Measurements from ENCODE around the gene BHLHA15.

BHLHA15 gene

DNA sequence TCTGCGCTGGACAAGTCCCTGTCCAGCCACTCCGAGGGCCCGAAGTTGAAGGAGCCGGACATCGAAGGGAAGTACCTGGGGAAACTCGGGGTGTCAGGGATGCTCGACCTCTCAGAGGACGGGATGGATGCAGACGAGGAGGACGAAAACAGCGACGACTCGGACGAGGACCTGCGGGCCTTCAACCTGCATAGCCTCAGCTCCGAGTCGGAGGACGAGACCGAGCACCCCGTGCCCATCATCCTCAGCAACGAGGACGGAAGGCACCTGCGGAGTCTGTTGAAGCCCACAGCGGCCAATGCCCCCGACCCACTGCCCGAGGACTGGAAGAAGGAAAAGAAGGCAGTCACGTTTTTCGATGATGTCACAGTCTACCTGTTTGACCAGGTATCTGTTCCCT, 17.1 kb upstream of the BHLHA15 start:
- H3K4me3 ChIP-seq (ENCODE audit: low read depth, low read length): no peak overlapping the region
- H3K27me3 ChIP-seq (ENCODE audit: insufficient read depth, low read length): no peaks in the 10 kb centered on the region
- H3K79me1 ChIP-seq (ENCODE audit: low read length): no peaks in the 10 kb centered on the region
- no peak overlapping the region for H3K4ac ChIP-seq (ENCODE audit: low read depth, low read length)
- H3K4me2 ChIP-seq (ENCODE audit: low read length): no peak overlapping the region
- H2AK5ac ChIP-seq (ENCODE audit: low read length): no peak overlapping the region
- H4K91ac ChIP-seq (ENCODE audit: low read depth, low read length): no peak overlapping the region
- H3K14ac ChIP-seq (ENCODE audit: low read length): no peak overlapping the region
- H2BK120ac ChIP-seq (ENCODE audit: insufficient read depth, low read length, poor library complexity): no peak overlapping the region
- H3K18ac ChIP-seq (ENCODE audit: low read length): no peak overlapping the region
- WGBS (ENCODE audit: extremely low coverage, insufficient coverage, insufficient read length): no CpG with 5 or more reads among the region's 28 CpGs
- peaks cover 0 to 4% of the 10 kb centered on the region in 2 experiments for H3K4me1 ChIP-seq (ENCODE audit: control insufficient read depth in 1 of 2, insufficient read depth in 2 of 2, low read length in 2 of 2)
- H3K36me3 ChIP-seq (ENCODE audit: control insufficient read depth in 1 of 2, insufficient read depth in 2 of 2, low read length in 2 of 2): peaks cover 28 to 30% of the 10 kb centered on the region in 2 experiments
- H3K9me3 ChIP-seq (ENCODE audit: insufficient read depth, low read depth, low read length): no peaks in the 10 kb centered on the region
- no peak overlapping the region for H3K27ac ChIP-seq (ENCODE audit: low read depth, low read length)
- H2BK5ac ChIP-seq (ENCODE audit: low read depth, low read length, poor library complexity): no peak overlapping the region
- no peak overlapping the region for H3K9ac ChIP-seq (ENCODE audit: low read length)
- no peak for DNase-seq
- H4K12ac ChIP-seq (ENCODE audit: low read depth, low read length): no peak overlapping the region
- H2BK12ac ChIP-seq (ENCODE audit: low read length): no peak overlapping the region
- no peak overlapping the region for H4K8ac ChIP-seq (ENCODE audit: low read depth, low read length)
- no peak overlapping the region for H2AFZ ChIP-seq (ENCODE audit: insufficient read depth, low read length, poor library complexity)
- no peaks in the 10 kb centered on the region for H3K79me2 ChIP-seq (ENCODE audit: control insufficient read depth, insufficient read depth, low read length, poor library complexity)
- no peak overlapping the region for H3K23ac ChIP-seq (ENCODE audit: low read length)

DNA sequence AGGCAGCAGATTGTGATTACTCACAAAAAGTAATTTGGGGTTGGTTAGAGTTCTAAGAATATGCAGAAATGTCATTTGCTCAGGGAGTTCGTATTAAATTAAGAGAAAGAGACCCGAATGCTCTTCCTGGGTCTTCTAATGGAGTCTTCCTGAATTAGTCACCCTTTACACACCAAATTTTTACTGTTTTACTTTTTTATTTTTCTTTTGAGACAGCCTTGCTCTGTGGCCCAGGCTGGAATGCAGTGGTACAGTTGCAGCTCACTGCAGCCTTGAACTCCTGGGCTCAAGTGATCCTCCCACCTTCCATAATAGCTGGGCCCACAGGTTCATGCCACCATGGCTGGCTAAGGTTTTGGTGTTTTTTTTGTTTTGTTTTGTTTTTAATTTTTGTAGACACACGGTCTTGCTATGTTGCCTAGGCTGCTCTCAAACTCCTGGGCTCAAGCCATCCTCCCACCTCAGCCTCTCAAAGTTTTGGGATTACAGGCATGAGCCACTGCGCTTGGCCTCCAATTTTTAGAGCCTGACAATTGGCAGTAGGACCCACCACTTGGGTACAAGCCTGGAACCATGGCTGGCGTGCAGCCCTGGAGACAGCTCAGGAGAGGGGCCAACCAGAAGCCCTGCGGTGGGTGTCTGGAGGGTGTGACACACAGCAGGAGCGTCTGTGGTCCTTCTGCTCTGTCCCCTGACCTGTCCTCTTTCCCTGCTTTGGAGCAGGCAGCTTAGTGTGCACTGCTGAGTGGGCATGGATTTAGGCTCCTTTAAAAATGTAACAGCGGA, 16.4 kb upstream of the BHLHA15 start:
- no peak overlapping the region for H4K12ac ChIP-seq (ENCODE audit: low read depth, low read length)
- no peaks in the 10 kb centered on the region for H3K79me1 ChIP-seq (ENCODE audit: low read length)
- no peaks in the 10 kb centered on the region for H3K79me2 ChIP-seq (ENCODE audit: control insufficient read depth, insufficient read depth, low read length, poor library complexity)
- no peak overlapping the region for H2BK5ac ChIP-seq (ENCODE audit: low read depth, low read length, poor library complexity)
- no peak overlapping the region for H3K4me2 ChIP-seq (ENCODE audit: low read length)
- no peaks in the 10 kb centered on the region for H3K27me3 ChIP-seq (ENCODE audit: insufficient read depth, low read length)
- WGBS (ENCODE audit: extremely low coverage, insufficient coverage, insufficient read length): no CpG with 5 or more reads among the region's 8 CpGs
- no peak overlapping the region for H2AFZ ChIP-seq (ENCODE audit: insufficient read depth, low read length, poor library complexity)
- peaks cover 0 to 4% of the 10 kb centered on the region in 2 experiments for H3K4me1 ChIP-seq (ENCODE audit: control insufficient read depth in 1 of 2, insufficient read depth in 2 of 2, low read length in 2 of 2)
- no peak overlapping the region for H4K91ac ChIP-seq (ENCODE audit: low read depth, low read length)
- H3K4me3 ChIP-seq (ENCODE audit: low read depth, low read length): no peak overlapping the region
- no peak for DNase-seq
- no peak overlapping the region for H4K8ac ChIP-seq (ENCODE audit: low read depth, low read length)
- H3K27ac ChIP-seq (ENCODE audit: low read depth, low read length): no peak overlapping the region
- peaks cover 25 to 27% of the 10 kb centered on the region in 2 experiments for H3K36me3 ChIP-seq (ENCODE audit: control insufficient read depth in 1 of 2, insufficient read depth in 2 of 2, low read length in 2 of 2)
- no peak overlapping the region for H3K4ac ChIP-seq (ENCODE audit: low read depth, low read length)
- H2BK120ac ChIP-seq (ENCODE audit: insufficient read depth, low read length, poor library complexity): no peak overlapping the region
- no peak overlapping the region for H3K18ac ChIP-seq (ENCODE audit: low read length)
- no peak overlapping the region for H2BK12ac ChIP-seq (ENCODE audit: low read length)
- H3K9me3 ChIP-seq (ENCODE audit: insufficient read depth, low read depth, low read length): no peaks in the 10 kb centered on the region
- no peak overlapping the region for H3K9ac ChIP-seq (ENCODE audit: low read length)
- H2AK5ac ChIP-seq (ENCODE audit: low read length): no peak overlapping the region
- H3K23ac ChIP-seq (ENCODE audit: low read length): no peak overlapping the region
- no peak overlapping the region for H3K14ac ChIP-seq (ENCODE audit: low read length)

GRCh38 chr7:98196706-98197605, 14.3 kb upstream of the BHLHA15 start:
- no peak for DNase-seq

GRCh38 chr7:98199131-98199530, 12.1 kb upstream of the BHLHA15 start:
- Histone ChIP-seq H3K4ac (ENCODE audit: low read depth, low read length) (no peak overlapping the region), H2BK5ac (ENCODE audit: low read depth, low read length, poor library complexity) (no peak overlapping the region), H2BK12ac (ENCODE audit: low read length) (no peak overlapping the region), H3K4me3 (ENCODE audit: low read depth, low read length) (no peak overlapping the region), H3K79me1 (ENCODE audit: low read length) (no peaks in the 10 kb centered on the region), H3K4me2 (ENCODE audit: low read length) (no peak overlapping the region), H2AFZ (ENCODE audit: insufficient read depth, low read length, poor library complexity) (no peak overlapping the region), H2BK120ac (ENCODE audit: insufficient read depth, low read length, poor library complexity) (no peak overlapping the region), H3K23ac (ENCODE audit: low read length) (no peak overlapping the region), H3K27me3 (ENCODE audit: insufficient read depth, low read length) (no peaks in the 10 kb centered on the region), H3K9ac (ENCODE audit: low read length) (no peak overlapping the region), H4K8ac (ENCODE audit: low read depth, low read length) (no peak overlapping the region), H3K27ac (ENCODE audit: low read depth, low read length) (no peak overlapping the region), H3K4me1 (ENCODE audit: control insufficient read depth in 1 of 2, insufficient read depth in 2 of 2, low read length in 2 of 2) (peaks cover 0 to 4% of the 10 kb centered on the region in 2 experiments), H3K18ac (ENCODE audit: low read length) (no peak overlapping the region), H2AK5ac (ENCODE audit: low read length) (no peak overlapping the region), H4K91ac (ENCODE audit: low read depth, low read length) (no peak overlapping the region), H4K12ac (ENCODE audit: low read depth, low read length) (no peak overlapping the region), H3K79me2 (ENCODE audit: control insufficient read depth, insufficient read depth, low read length, poor library complexity) (no peaks in the 10 kb centered on the region), H3K36me3 (ENCODE audit: control insufficient read depth in 1 of 2, insufficient read depth in 2 of 2, low read length in 2 of 2) (peaks cover 4 to 10% of the 10 kb centered on the region in 2 experiments), H3K9me3 (ENCODE audit: insufficient read depth, low read depth, low read length) (no peaks in the 10 kb centered on the region), H3K14ac (ENCODE audit: low read length) (no peak overlapping the region)
- WGBS (ENCODE audit: extremely low coverage, insufficient coverage, insufficient read length): no CpG with 5 or more reads among the region's 5 CpGs
- DNase-seq: no peak

More at GRCh38 chr7:98196706-98197605, 14.3 kb upstream of the BHLHA15 start:
- Histone ChIP-seq H3K9me3 (ENCODE audit: insufficient read depth, low read depth, low read length) (no peaks in the 10 kb centered on the region), H4K8ac (ENCODE audit: low read depth, low read length) (no peak overlapping the region), H3K9ac (ENCODE audit: low read length) (no peak overlapping the region), H2AFZ (ENCODE audit: insufficient read depth, low read length, poor library complexity) (no peak overlapping the region), H4K91ac (ENCODE audit: low read depth, low read length) (no peak overlapping the region), H3K36me3 (ENCODE audit: control insufficient read depth in 1 of 2, insufficient read depth in 2 of 2, low read length in 2 of 2) (peaks cover 19 to 20% of the 10 kb centered on the region in 2 experiments), H3K27ac (ENCODE audit: low read depth, low read length) (no peak overlapping the region), H3K23ac (ENCODE audit: low read length) (no peak overlapping the region), H3K4me3 (ENCODE audit: low read depth, low read length) (no peak overlapping the region), H3K4me2 (ENCODE audit: low read length) (no peak overlapping the region), H3K18ac (ENCODE audit: low read length) (no peak overlapping the region), H2BK120ac (ENCODE audit: insufficient read depth, low read length, poor library complexity) (no peak overlapping the region), H3K4me1 (ENCODE audit: control insufficient read depth in 1 of 2, insufficient read depth in 2 of 2, low read length in 2 of 2) (peaks cover 0 to 4% of the 10 kb centered on the region in 2 experiments), H3K79me1 (ENCODE audit: low read length) (no peaks in the 10 kb centered on the region), H3K4ac (ENCODE audit: low read depth, low read length) (no peak overlapping the region), H4K12ac (ENCODE audit: low read depth, low read length) (no peak overlapping the region), H2BK5ac (ENCODE audit: low read depth, low read length, poor library complexity) (no peak overlapping the region), H3K79me2 (ENCODE audit: control insufficient read depth, insufficient read depth, low read length, poor library complexity) (no peaks in the 10 kb centered on the region), H3K27me3 (ENCODE audit: insufficient read depth, low read length) (no peaks in the 10 kb centered on the region), H2BK12ac (ENCODE audit: low read length) (no peak overlapping the region), H2AK5ac (ENCODE audit: low read length) (no peak overlapping the region), H3K14ac (ENCODE audit: low read length) (no peak overlapping the region)
- no CpG with 5 or more reads among the region's 16 CpGs for WGBS (ENCODE audit: extremely low coverage, insufficient coverage, insufficient read length)
